Nephron (organoid): ENCODE measurements around the gene ADAP1.
A peak's percentile ranks its signal among the peaks of the same experiment; 100 is the strongest.

ENCODE experiments used
- H3K27ac Mint-ChIP-seq, 3 experiments: 2 replicates each; pipeline ENCODE4 v1.8.0; 2020; ENCODE audit warnings: mixed read lengths in 3 of 3, mild to moderate bottlenecking in 2 of 3, moderate library complexity in 1 of 3
- H3K27me3 Mint-ChIP-seq: 2 replicates; pipeline ENCODE4 v1.8.0; 2021; ENCODE audit warnings: low read depth, mild to moderate bottlenecking, moderate library complexity, mixed read lengths
- H3K36me3 Mint-ChIP-seq: 2 replicates; pipeline ENCODE4 v1.8.0; 2020; ENCODE audit warnings: low read depth, mixed read lengths
- H3K4me1 Mint-ChIP-seq: 2 replicates; pipeline ENCODE4 v1.8.0; 2020; ENCODE audit warnings: mixed read lengths
- H3K4me3 Mint-ChIP-seq, 3 experiments: 2 replicates each; pipeline ENCODE4 v1.8.0; 2020; ENCODE audit warnings: mild to moderate bottlenecking in 3 of 3, mixed read lengths in 3 of 3, moderate library complexity in 2 of 3
- H3K9me3 Mint-ChIP-seq: 2 replicates; pipeline ENCODE4 v1.8.0; 2020; ENCODE audit warnings: mixed read lengths
- CTCF ChIP-seq, 3 experiments: fragments of 200-600 bp; sonication (generic); IDR thresholded peaks; one replicate each; pipeline ENCODE4 v1.5.0; 2021; ENCODE audit warnings: antibody characterized with exemption in 3 of 3; ENCODE audit not compliant: unreplicated experiment in 3 of 3

ADAP1 gene

GRCh38 chr7:967361-968082 is 13.0 kb upstream of the ADAP1 start:
- peak overlapping the region in 1 of 3 experiments; percentile 22 for H3K4me3 Mint-ChIP-seq
- H3K9me3 Mint-ChIP-seq = no peaks in the 10 kb centered on the region
- peaks cover 28% of the 10 kb centered on the region for H3K4me1 Mint-ChIP-seq
- TF ChIP-seq CTCF (IDR thresholded peaks at IDR 0.05; ENCODE audit: unreplicated experiment in 3 of 3) = no peak
- H3K36me3 Mint-ChIP-seq = peaks cover 29% of the 10 kb centered on the region
- H3K27me3 Mint-ChIP-seq = no peaks in the 10 kb centered on the region
- H3K27ac Mint-ChIP-seq = no peak overlapping the region

- H3K4me3 Mint-ChIP-seq = no peak overlapping the region
- H3K4me1 Mint-ChIP-seq = peaks cover 23% of the 10 kb centered on the region
- H3K36me3 Mint-ChIP-seq = peaks cover 22% of the 10 kb centered on the region
- no peaks in the 10 kb centered on the region for H3K27me3 Mint-ChIP-seq
- peak overlapping the region in 2 of 3 experiments; percentile 1 to 28 for H3K27ac Mint-ChIP-seq
- no peak for TF ChIP-seq CTCF (IDR thresholded peaks at IDR 0.05; ENCODE audit: unreplicated experiment in 3 of 3)
- no peaks in the 10 kb centered on the region for H3K9me3 Mint-ChIP-seq
Observed at GRCh38 chr7:966291-967069, 12.0 kb upstream of the ADAP1 start.

GRCh38 chr7:964401-965231 is 10.1 kb upstream of the ADAP1 start:
- peak overlapping the region in 2 of 3 experiments; percentile 60 to 73 for H3K27ac Mint-ChIP-seq
- H3K4me1 Mint-ChIP-seq = peaks cover 28% of the 10 kb centered on the region
- peaks cover 5% of the 10 kb centered on the region for H3K27me3 Mint-ChIP-seq
- peak overlapping the region in 1 of 3 experiments; percentile 39 for H3K4me3 Mint-ChIP-seq
- H3K36me3 Mint-ChIP-seq = peaks cover 13% of the 10 kb centered on the region
- H3K9me3 Mint-ChIP-seq = no peaks in the 10 kb centered on the region
- no peak for TF ChIP-seq CTCF (IDR thresholded peaks at IDR 0.05; ENCODE audit: unreplicated experiment in 3 of 3)

- H3K4me1 Mint-ChIP-seq = peaks cover 28% of the 10 kb centered on the region
- TF ChIP-seq CTCF (IDR thresholded peaks at IDR 0.05; ENCODE audit: unreplicated experiment in 3 of 3) = no peak
- H3K9me3 Mint-ChIP-seq = no peaks in the 10 kb centered on the region
- peaks cover 12% of the 10 kb centered on the region for H3K27me3 Mint-ChIP-seq
- H3K36me3 Mint-ChIP-seq = peaks cover 11% of the 10 kb centered on the region
- H3K27ac Mint-ChIP-seq = no peak overlapping the region
- no peak overlapping the region for H3K4me3 Mint-ChIP-seq
Observed at GRCh38 chr7:963236-964078, 9.0 kb upstream of the ADAP1 start.

- H3K4me3 Mint-ChIP-seq = no peak overlapping the region
- no peak for TF ChIP-seq CTCF (IDR thresholded peaks at IDR 0.05; ENCODE audit: unreplicated experiment in 3 of 3)
- H3K4me1 Mint-ChIP-seq = peaks cover 28% of the 10 kb centered on the region
- H3K36me3 Mint-ChIP-seq = peaks cover 4% of the 10 kb centered on the region
- no peaks in the 10 kb centered on the region for H3K9me3 Mint-ChIP-seq
- no peak overlapping the region for H3K27ac Mint-ChIP-seq
- H3K27me3 Mint-ChIP-seq = peaks cover 12% of the 10 kb centered on the region
Observed at GRCh38 chr7:962401-963081, 8.1 kb upstream of the ADAP1 start.
